Stimulated activated CD8-positive, alpha-beta memory T cell treated with anti-CD3 and anti-CD28 coated beads, Interleukin-4, amount 100 ng/mL, for 24 hours (primary cell): ENCODE measurements around the gene SEMA5B.
A peak's percentile ranks its signal among the peaks of the same experiment; 100 is the strongest.

Experiments used
- DNase-seq: peaks from one replicate; pipeline ENCODE4 v3.0.0-alpha.2; 2020; ENCODE audit warnings: low read depth

SEMA5B gene

GRCh38 chr3:122924056-122924455, 103.5 kb downstream of the SEMA5B start:
- DNase-seq, result no peak

GRCh38 chr3:122923611-122924010, 104.0 kb downstream of the SEMA5B start:
- DNase-seq, result no peak

GRCh38 chr3:122921791-122922651, 105.5 kb downstream of the SEMA5B start:
- peak; percentile 23 for DNase-seq

- no peak for DNase-seq
Measured at GRCh38 chr3:122920986-122921385, 106.6 kb downstream of the SEMA5B start.

GRCh38 chr3:122919291-122919610, 108.3 kb downstream of the SEMA5B start:
- DNase-seq, result no peak

DNA sequence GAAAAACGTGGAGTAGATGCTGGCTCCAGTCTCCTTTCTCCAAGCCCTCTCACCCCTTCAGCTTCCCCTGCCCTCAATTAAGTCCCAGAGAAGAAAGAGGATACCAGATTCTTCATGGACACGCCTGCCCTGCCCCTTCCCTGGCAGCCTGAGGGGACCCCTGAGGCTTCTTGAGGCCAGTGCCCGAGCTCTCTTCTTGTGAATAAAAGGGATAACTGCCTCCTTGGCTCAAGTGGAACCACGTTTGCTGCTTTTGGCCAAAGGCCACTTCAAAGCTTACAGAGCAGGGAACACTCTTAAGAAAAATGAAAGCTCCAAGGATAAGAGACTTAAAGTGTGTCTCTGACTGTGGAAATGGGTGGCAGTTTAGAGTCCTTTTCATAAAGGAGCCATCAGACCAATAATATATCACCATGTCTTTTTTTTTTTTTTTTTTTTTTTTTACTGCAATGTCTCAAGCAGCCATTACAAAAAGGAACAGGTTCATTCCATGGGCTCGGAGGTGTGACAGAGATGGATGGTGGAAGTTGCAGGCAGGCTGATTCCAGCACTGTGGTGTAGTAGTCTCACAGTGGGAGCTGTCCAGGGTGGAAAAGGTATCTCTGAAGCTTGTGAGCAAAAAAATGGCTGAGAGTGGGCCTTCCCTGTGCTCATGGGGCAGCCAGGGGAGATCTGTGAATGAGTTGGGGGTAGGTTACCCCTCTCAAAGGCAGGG, 108.8 kb downstream of the SEMA5B start:
- no peak for DNase-seq

GRCh38 chr3:122917412-122917811, 110.2 kb downstream of the SEMA5B start:
- no peak for DNase-seq

- DNase-seq, result no peak
Measured at GRCh38 chr3:122916580-122916979, 111.0 kb downstream of the SEMA5B start.

DNA sequence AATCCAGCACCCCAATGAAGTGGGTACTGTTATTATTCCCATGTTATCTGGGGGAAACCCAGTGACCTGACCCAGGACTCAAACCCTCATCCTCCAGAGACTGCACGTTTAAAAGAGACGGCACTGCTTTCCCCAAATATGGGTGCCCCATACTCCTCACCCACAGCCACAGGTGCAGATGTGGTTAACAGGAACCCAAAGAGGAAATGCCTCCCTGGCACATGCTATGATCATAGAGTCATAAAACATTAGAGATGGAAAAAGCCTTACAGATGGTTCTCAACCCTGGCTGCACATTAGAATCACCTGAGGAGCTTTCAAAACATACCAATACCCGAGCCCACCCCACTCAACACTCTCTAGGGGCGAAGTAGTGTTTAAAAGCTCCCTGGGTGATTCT, 111.5 kb downstream of the SEMA5B start:
- no peak for DNase-seq

DNA sequence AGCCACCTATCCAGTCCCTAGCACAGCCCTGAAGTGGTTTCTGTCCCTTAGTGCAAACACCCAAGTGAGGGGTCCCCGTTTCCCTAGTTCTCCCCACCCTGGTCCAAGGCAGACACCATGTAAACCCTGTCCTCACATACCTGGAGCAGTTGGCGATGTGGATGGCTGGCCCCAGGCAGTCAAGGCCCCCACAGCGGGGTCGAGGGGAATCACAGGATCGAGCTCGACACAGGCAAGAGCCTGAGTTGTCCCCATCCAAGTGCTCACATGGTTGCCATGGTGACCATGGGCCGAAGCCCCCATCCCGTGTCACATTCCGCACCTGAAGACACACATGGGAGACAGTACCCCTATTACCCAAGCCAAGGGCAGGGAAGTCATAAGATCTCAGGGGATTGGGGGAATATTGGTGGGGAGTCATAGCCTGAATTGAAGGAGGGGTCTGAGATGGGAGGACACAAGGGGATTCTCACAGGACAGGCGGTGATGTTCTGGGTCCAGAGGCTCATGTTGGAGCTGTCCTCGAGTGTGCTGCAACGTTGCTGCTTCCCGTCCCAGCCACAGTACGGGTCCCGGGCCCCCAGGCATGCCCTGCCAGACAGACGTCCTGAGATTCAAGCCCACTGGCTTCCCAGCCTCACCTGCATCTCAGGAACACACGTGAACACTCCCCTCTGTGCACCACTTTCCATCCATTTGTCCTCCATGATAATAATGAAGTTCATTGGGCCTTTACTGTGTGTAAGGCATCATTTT, 112.1 kb downstream of the SEMA5B start:
- DNase-seq, result no peak

- DNase-seq, result no peak
Measured at GRCh38 chr3:122913539-122914100, 113.9 kb downstream of the SEMA5B start.

- DNase-seq, result no peak
Measured at GRCh38 chr3:122912772-122913538, 114.6 kb downstream of the SEMA5B start.

DNA sequence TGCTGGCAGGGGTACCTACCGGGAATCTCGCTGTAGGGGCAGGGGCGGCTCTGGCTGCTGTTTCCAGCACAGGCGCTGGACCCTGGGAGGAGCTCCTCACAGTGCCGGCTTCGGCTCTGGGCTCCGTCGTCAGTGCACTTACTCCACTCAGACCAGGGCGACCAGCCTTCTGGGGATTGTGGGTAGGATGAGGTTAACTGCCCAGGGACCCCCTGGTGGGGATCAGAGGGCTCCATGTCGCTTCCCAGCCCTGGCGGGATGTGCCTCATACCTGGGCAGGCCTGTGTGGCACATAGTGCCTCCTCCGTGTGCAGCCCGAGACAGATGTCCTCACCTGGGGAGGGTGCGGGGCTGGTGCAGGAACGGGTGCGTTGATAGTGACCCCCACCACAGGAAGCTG, 115.7 kb downstream of the SEMA5B start:
- no peak for DNase-seq

DNA sequence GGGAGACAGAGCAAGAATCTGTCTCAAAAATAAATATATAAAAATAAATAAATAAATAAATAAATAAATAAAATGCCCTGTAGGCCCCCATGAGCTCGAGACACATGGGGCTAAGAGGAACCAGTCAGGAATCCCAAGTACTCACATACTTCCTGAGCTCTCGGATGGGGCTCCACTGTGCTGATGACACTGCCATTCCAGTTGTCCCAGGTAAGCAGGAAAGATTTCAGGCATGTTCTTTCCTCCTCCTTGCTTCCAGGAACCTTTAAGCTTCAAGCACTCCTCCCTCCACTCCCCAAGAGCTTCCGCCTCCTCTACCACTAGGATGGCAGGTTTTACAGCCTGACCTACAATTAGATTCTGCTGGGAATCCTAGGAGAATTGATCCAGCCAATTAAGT, 119.3 kb downstream of the SEMA5B start:
- no peak for DNase-seq

GRCh38 chr3:122907471-122907870, 120.1 kb downstream of the SEMA5B start:
- no peak for DNase-seq

GRCh38 chr3:122903171-122903570, 124.4 kb downstream of the SEMA5B start:
- DNase-seq, result no peak

- DNase-seq, result no peak
Measured at GRCh38 chr3:122902326-122902725, 125.2 kb downstream of the SEMA5B start.

GRCh38 chr3:122898298-122898697, 129.3 kb downstream of the SEMA5B start:
- no peak for DNase-seq

- no peak for DNase-seq
Measured at GRCh38 chr3:122893754-122894668, 133.6 kb downstream of the SEMA5B start.

GRCh38 chr3:122893282-122893681, 134.3 kb downstream of the SEMA5B start:
- DNase-seq, result no peak
